MM.1S (cell line): Measurements from ENCODE around the gene SEPTIN8.

Experiments
- DNase-seq: peaks from one replicate; pipeline ENCODE4 v3.0.0-alpha.2; 2015
- H2AFZ ChIP-seq: fragments of 300-600 bp; sonication (generic); 2 replicates; pipeline ENCODE4 v1.6.0; 2016; ENCODE audit warnings: antibody characterized with exemption, low read length
- H3F3A ChIP-seq: fragments of 300-600 bp; sonication (generic); 2 replicates; pipeline ENCODE4 v1.6.1; 2016; ENCODE audit warnings: mild to moderate bottlenecking, antibody characterized with exemption, low read length, moderate library complexity, mixed read lengths; ENCODE audit not compliant: insufficient read depth
- H3K27ac ChIP-seq: fragments of 300-600 bp; sonication (generic); 2 replicates; pipeline ENCODE4 v1.5.1; 2016; ENCODE audit warnings: mild to moderate bottlenecking, low read length
- H3K27me3 ChIP-seq: fragments of 300-600 bp; sonication (generic); replicated peaks from 2 replicates; pipeline ENCODE4 v1.6.0; 2016; ENCODE audit warnings: low read length; ENCODE audit not compliant: insufficient read depth
- H3K36me3 ChIP-seq: fragments of 300-600 bp; sonication (generic); replicated peaks from 2 replicates; pipeline ENCODE4 v1.6.1; 2016; ENCODE audit warnings: mild to moderate bottlenecking, low read length, mixed read lengths; ENCODE audit not compliant: insufficient read depth
- H3K4me1 ChIP-seq: fragments of 300-600 bp; sonication (generic); 2 replicates; pipeline ENCODE4 v1.6.1; 2016; ENCODE audit warnings: low read length, mixed read lengths
- H3K4me2 ChIP-seq: fragments of 300-600 bp; sonication (generic); 2 replicates; pipeline ENCODE4 v1.6.0; 2016; ENCODE audit warnings: low read depth, low read length
- H3K4me3 ChIP-seq: fragments of 300-600 bp; sonication (generic); 2 replicates; pipeline ENCODE4 v1.5.1; 2016; ENCODE audit warnings: low read length, mixed read lengths
- H3K79me2 ChIP-seq: fragments of 300-600 bp; sonication (generic); 2 replicates; pipeline ENCODE4 v1.6.1; 2016; ENCODE audit warnings: mixed run types, low read length, mixed read lengths
- H3K9ac ChIP-seq: fragments of 300-600 bp; sonication (generic); 2 replicates; pipeline ENCODE4 v1.6.1; 2016; ENCODE audit warnings: low read length, mixed read lengths
- H3K9me2 ChIP-seq: fragments of 300-600 bp; sonication (generic); replicated peaks from 2 replicates; pipeline ENCODE4 v1.6.1; 2016; ENCODE audit warnings: mild to moderate bottlenecking, low read length, mixed read lengths; ENCODE audit not compliant: insufficient read depth
- H3K9me3 ChIP-seq: fragments of 300-600 bp; sonication (generic); replicated peaks from 2 replicates; pipeline ENCODE4 v1.6.1; 2016; ENCODE audit warnings: mild to moderate bottlenecking, low read length, mixed read lengths; ENCODE audit not compliant: insufficient read depth
- H4K20me1 ChIP-seq: fragments of 300-600 bp; sonication (generic); 2 replicates; pipeline ENCODE4 v1.6.1; 2016; ENCODE audit warnings: mild to moderate bottlenecking, low read length, moderate library complexity, mixed read lengths; ENCODE audit not compliant: insufficient read depth
- EZH2 ChIP-seq: fragments of 300-600 bp; sonication (generic); optimal IDR thresholded peaks from 2 replicates; pipeline ENCODE3; 2017; ENCODE audit warnings: low read depth, mild to moderate bottlenecking, antibody characterized with exemption, low read length, mixed read lengths
- EZH2phosphoT487 ChIP-seq: fragments of 300-600 bp; sonication (generic); IDR thresholded peaks from 2 replicates; pipeline ENCODE4 v1.6.1; 2018; ENCODE audit warnings: antibody characterized with exemption, low read length
- TF ChIP-seq, protein P1 (sequence below): fragments of 300-600 bp; sonication (generic); IDR thresholded peaks from 2 replicates; pipeline ENCODE4 v1.5.1; 2016; ENCODE audit warnings: antibody characterized with exemption, low read length, mixed read lengths

Gene SEPTIN8

DNA sequence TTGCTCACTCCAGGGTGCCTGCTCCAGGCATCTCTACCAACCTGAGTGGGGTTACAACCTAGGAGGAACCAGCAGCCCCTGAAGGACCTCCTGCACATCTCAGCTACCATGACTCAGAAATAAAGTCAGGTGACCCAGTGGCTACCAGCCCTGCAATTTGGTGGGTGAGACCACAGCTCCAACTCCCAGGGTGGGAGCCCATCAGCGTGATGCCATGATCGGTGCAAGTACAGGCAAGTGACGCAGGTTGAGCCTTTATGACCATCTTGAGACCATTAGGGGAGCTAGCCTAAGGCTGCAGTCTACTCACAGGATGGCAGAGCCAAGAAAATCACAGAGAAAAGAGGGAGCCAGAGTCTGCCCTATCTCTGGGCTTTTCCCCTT lies 8.6 kb downstream of the SEPTIN8 start:
- TF ChIP-seq, protein P1, sequence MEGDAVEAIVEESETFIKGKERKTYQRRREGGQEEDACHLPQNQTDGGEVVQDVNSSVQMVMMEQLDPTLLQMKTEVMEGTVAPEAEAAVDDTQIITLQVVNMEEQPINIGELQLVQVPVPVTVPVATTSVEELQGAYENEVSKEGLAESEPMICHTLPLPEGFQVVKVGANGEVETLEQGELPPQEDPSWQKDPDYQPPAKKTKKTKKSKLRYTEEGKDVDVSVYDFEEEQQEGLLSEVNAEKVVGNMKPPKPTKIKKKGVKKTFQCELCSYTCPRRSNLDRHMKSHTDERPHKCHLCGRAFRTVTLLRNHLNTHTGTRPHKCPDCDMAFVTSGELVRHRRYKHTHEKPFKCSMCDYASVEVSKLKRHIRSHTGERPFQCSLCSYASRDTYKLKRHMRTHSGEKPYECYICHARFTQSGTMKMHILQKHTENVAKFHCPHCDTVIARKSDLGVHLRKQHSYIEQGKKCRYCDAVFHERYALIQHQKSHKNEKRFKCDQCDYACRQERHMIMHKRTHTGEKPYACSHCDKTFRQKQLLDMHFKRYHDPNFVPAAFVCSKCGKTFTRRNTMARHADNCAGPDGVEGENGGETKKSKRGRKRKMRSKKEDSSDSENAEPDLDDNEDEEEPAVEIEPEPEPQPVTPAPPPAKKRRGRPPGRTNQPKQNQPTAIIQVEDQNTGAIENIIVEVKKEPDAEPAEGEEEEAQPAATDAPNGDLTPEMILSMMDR: no peak
- TF ChIP-seq EZH2: no peak
- no peaks in the 10 kb centered on the region for H3K79me2 ChIP-seq

DNA sequence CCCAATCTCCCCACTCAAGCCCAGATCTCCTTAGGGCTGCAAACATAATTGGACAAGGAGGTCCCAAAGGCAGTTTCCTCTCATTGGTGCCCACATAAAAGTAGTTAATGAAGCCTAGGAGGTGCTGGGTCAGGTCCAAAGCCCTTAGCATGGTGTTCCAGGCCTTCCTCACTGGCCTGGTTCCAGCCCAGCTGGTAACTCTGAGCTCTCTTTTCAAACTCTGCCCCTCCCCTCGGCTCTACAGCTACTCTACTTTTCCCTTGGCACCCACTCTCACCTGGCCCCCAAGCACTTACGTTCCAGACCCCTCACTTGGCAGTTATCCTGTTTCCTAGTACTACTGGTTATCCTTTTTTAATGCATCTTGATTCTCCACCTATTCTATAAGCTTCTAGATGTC lies 9.9 kb downstream of the SEPTIN8 start:
- Histone ChIP-seq H3K9me2 (no peaks in the 10 kb centered on the region), H3F3A (no peaks in the 10 kb centered on the region), H3K27me3 (no peaks in the 10 kb centered on the region), H3K4me3 (no peak overlapping the region), H4K20me1 (no peaks in the 10 kb centered on the region), H3K9ac (no peak overlapping the region), H3K79me2 (no peaks in the 10 kb centered on the region), H3K9me3 (no peaks in the 10 kb centered on the region), H3K27ac (no peak overlapping the region), H3K36me3 (no peaks in the 10 kb centered on the region), H3K4me2 (no peak overlapping the region), H3K4me1 (no peaks in the 10 kb centered on the region), H2AFZ (no peak overlapping the region)
- TF ChIP-seq EZH2 (no peak), EZH2phosphoT487 (no peak)
- TF ChIP-seq, protein P1: no peak
- DNase-seq: no peak

More for the DNA sequence above, 8.6 kb downstream of the SEPTIN8 start:
- H3K27ac ChIP-seq: no peak overlapping the region
- DNase-seq: no peak
- no peaks in the 10 kb centered on the region for H3F3A ChIP-seq
- no peak overlapping the region for H3K4me3 ChIP-seq
- no peaks in the 10 kb centered on the region for H3K27me3 ChIP-seq
- no peaks in the 10 kb centered on the region for H3K9me3 ChIP-seq
- H2AFZ ChIP-seq: no peak overlapping the region
- no peaks in the 10 kb centered on the region for H3K4me1 ChIP-seq
- H3K9ac ChIP-seq: no peak overlapping the region
- H4K20me1 ChIP-seq: no peaks in the 10 kb centered on the region
- H3K36me3 ChIP-seq: no peaks in the 10 kb centered on the region
- no peak overlapping the region for H3K4me2 ChIP-seq
- no peaks in the 10 kb centered on the region for H3K9me2 ChIP-seq

DNA sequence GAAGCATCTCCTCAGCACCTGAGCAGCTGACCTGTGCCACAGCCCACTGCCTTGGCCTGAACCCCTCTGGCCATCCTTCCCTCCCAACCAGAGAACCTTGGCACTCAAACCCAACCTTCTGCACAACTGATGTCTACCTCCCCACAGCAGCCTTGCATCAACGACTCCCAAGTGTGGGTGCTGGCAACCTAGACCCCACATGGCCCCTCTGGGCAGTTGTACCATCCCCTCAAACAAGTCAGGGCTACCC lies 10.3 kb downstream of the SEPTIN8 start:
- H2AFZ ChIP-seq: no peak overlapping the region
- no peaks in the 10 kb centered on the region for H3K4me1 ChIP-seq
- H3K4me3 ChIP-seq: no peak overlapping the region
- H3K27me3 ChIP-seq: no peaks in the 10 kb centered on the region
- no peak overlapping the region for H3K9ac ChIP-seq
- H4K20me1 ChIP-seq: no peaks in the 10 kb centered on the region
- H3K9me2 ChIP-seq: no peaks in the 10 kb centered on the region
- no peak for TF ChIP-seq EZH2phosphoT487
- TF ChIP-seq EZH2: no peak
- TF ChIP-seq, protein P1: no peak
- no peak overlapping the region for H3K27ac ChIP-seq
- H3K36me3 ChIP-seq: no peaks in the 10 kb centered on the region
- no peaks in the 10 kb centered on the region for H3F3A ChIP-seq
- no peaks in the 10 kb centered on the region for H3K79me2 ChIP-seq
- no peak for DNase-seq
- H3K9me3 ChIP-seq: no peaks in the 10 kb centered on the region
- H3K4me2 ChIP-seq: no peak overlapping the region
